PC-3 (cell line): ENCODE measurements around the gene OR5P2. TPM values are rescaled to one million over a fixed set of nuclear protein-coding genes. Genes with fewer than 3 reads are reported as not detected.

Experiments used
- ATAC-seq: fragments of 200-7000 bp; cut with Tn5 transposase; 2 replicates; pipeline ENCODE4 v1.9.1; 2020; ENCODE audit warnings: mild to moderate bottlenecking, moderate library complexity
- BruUV-seq: library from RNA; stranded (reverse); fragments of 400-500 nt; replicated peaks from 2 replicates; lab custom pipeline; 2021; lab: Mats Ljungman, UMichigan
- CTCF ChIA-PET: fragments of 300-600 bp; sonication (Branson Sonifier 250); formaldehyde crosslinking; loops from one replicate; lab custom pipeline; 2022; ENCODE audit warnings: antibody characterized with exemption; lab: Charles Lee
- POLR2A ChIA-PET: fragments of 300-600 bp; sonication (Branson Sonifier 250); formaldehyde crosslinking; loops from one replicate; lab custom pipeline; 2022; ENCODE audit warnings: antibody characterized with exemption; ENCODE audit not compliant: unreplicated experiment; lab: Charles Lee
- DNase-seq: peaks from one replicate; pipeline ENCODE4 v3.0.0-alpha.2; 2015
- H2AFZ ChIP-seq: fragments of 300-600 bp; sonication (generic); 2 replicates; pipeline ENCODE4 v1.6.0; 2016; ENCODE audit warnings: antibody characterized with exemption, low read length
- H3F3A ChIP-seq: fragments of 300-600 bp; sonication (generic); one replicate; pipeline ENCODE4 v1.6.0; 2017; ENCODE audit warnings: antibody characterized with exemption, low read length, control low read depth, mild to moderate bottlenecking; ENCODE audit not compliant: unreplicated experiment
- H3K27ac ChIP-seq: fragments of 300-600 bp; sonication (generic); 2 replicates; pipeline ENCODE4 v1.5.1; 2016; ENCODE audit warnings: mild to moderate bottlenecking, low read length
- H3K27me3 ChIP-seq: fragments of 300-600 bp; sonication (generic); 2 replicates; pipeline ENCODE4 v1.6.1; 2016; ENCODE audit warnings: low read length, mixed read lengths
- H3K36me3 ChIP-seq: fragments of 300-600 bp; sonication (generic); 2 replicates; pipeline ENCODE4 v1.6.1; 2016; ENCODE audit warnings: low read depth, mixed run types, low read length, mixed read lengths
- H3K4me1 ChIP-seq: fragments of 300-600 bp; sonication (generic); 2 replicates; pipeline ENCODE4 v1.5.1; 2016; ENCODE audit warnings: low read length; ENCODE audit not compliant: insufficient read depth
- H3K4me2 ChIP-seq: fragments of 300-600 bp; sonication (generic); 2 replicates; pipeline ENCODE4 v1.6.0; 2016; ENCODE audit warnings: low read length
- H3K4me3 ChIP-seq: fragments of 300-600 bp; sonication (generic); 2 replicates; pipeline ENCODE4 v1.5.1; 2016; ENCODE audit warnings: mild to moderate bottlenecking, low read length, mixed read lengths
- H3K79me2 ChIP-seq: fragments of 300-600 bp; sonication (generic); 2 replicates; pipeline ENCODE4 v1.6.1; 2017; ENCODE audit warnings: low read length, mixed read lengths
- H3K9ac ChIP-seq: fragments of 300-600 bp; sonication (generic); 2 replicates; pipeline ENCODE4 v1.6.0; 2016; ENCODE audit warnings: mild to moderate bottlenecking, low read length
- H3K9me2 ChIP-seq: fragments of 300-600 bp; sonication (generic); replicated peaks from 2 replicates; pipeline ENCODE4 v1.6.1; 2016; ENCODE audit warnings: mixed run types, low read length, mixed read lengths
- H3K9me3 ChIP-seq: fragments of 300-600 bp; sonication (generic); 2 replicates; pipeline ENCODE4 v1.6.1; 2016; ENCODE audit warnings: low read length, mixed read lengths
- H4K20me1 ChIP-seq: fragments of 300-600 bp; sonication (generic); 2 replicates; pipeline ENCODE4 v1.6.1; 2016; ENCODE audit warnings: low read length, mixed read lengths
- EZH2 ChIP-seq: fragments of 300-600 bp; sonication (generic); IDR thresholded peaks from one replicate; pipeline ENCODE4 v1.6.1; 2017; ENCODE audit warnings: antibody characterized with exemption, mild to moderate bottlenecking, low read length; ENCODE audit not compliant: unreplicated experiment
- EZH2phosphoT487 ChIP-seq: fragments of 300-600 bp; sonication (generic); IDR thresholded peaks from 2 replicates; pipeline ENCODE4 v1.6.1; 2018; ENCODE audit warnings: mild to moderate bottlenecking, antibody characterized with exemption, low read length, borderline replicate concordance
- intact Hi-C: fragments of 100-400 bp; cut with micrococcal nuclease; formaldehyde crosslinking; loops from 2 replicates; pipeline ENCODE4 v1.9.0; 2023
- total RNA-seq: library from RNA; depleted of rRNA; stranded (reverse); fragments of >200 nt; gene quantifications from 2 replicates; pipeline ENCODE4 v1.2.3, GENCODE V29; 2014
- TF ChIP-seq, protein P1 (sequence below): fragments of 300-600 bp; sonication (generic); conservative IDR thresholded peaks from 2 replicates; pipeline ENCODE4 v1.5.1; 2017; ENCODE audit warnings: antibody characterized with exemption, low read depth, mild to moderate bottlenecking, low read length

OR5P2 gene
- total RNA-seq, 1 experiment from 2014 or later: not detected

GRCh38 chr11:7844521-7844920, 47.8 kb upstream of the OR5P2 start:
- no TSS peak for BruUV-seq
- H3K79me2 ChIP-seq: no peaks in the 10 kb centered on the region
- H3K9ac ChIP-seq: no peak overlapping the region
- no peak overlapping the region for H3K4me3 ChIP-seq
- no peaks in the 10 kb centered on the region for H3K9me3 ChIP-seq
- ATAC-seq (no peak), DNase-seq (no peak)
- intact Hi-C loops: no loop called here
- no peak overlapping the region for H3K27ac ChIP-seq
- no peaks in the 10 kb centered on the region for H3K9me2 ChIP-seq
- peaks cover 6% of the 10 kb centered on the region for H3K27me3 ChIP-seq
- ChIA-PET POLR2A (no interaction called here), CTCF (no interaction called here)
- no peak overlapping the region for H2AFZ ChIP-seq
- no peak for TF ChIP-seq EZH2phosphoT487
- TF ChIP-seq, protein P1, sequence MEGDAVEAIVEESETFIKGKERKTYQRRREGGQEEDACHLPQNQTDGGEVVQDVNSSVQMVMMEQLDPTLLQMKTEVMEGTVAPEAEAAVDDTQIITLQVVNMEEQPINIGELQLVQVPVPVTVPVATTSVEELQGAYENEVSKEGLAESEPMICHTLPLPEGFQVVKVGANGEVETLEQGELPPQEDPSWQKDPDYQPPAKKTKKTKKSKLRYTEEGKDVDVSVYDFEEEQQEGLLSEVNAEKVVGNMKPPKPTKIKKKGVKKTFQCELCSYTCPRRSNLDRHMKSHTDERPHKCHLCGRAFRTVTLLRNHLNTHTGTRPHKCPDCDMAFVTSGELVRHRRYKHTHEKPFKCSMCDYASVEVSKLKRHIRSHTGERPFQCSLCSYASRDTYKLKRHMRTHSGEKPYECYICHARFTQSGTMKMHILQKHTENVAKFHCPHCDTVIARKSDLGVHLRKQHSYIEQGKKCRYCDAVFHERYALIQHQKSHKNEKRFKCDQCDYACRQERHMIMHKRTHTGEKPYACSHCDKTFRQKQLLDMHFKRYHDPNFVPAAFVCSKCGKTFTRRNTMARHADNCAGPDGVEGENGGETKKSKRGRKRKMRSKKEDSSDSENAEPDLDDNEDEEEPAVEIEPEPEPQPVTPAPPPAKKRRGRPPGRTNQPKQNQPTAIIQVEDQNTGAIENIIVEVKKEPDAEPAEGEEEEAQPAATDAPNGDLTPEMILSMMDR: no peak
- TF ChIP-seq EZH2: no peak
- H3K36me3 ChIP-seq: no peaks in the 10 kb centered on the region
- H3K4me1 ChIP-seq: no peaks in the 10 kb centered on the region
- no peaks in the 10 kb centered on the region for H3F3A ChIP-seq
- no peak overlapping the region for H3K4me2 ChIP-seq
- H4K20me1 ChIP-seq: no peaks in the 10 kb centered on the region

- POLR2A ChIA-PET: no interaction called here
Observed at GRCh38 chr11:7840578-7840977, 43.8 kb upstream of the OR5P2 start.

DNA sequence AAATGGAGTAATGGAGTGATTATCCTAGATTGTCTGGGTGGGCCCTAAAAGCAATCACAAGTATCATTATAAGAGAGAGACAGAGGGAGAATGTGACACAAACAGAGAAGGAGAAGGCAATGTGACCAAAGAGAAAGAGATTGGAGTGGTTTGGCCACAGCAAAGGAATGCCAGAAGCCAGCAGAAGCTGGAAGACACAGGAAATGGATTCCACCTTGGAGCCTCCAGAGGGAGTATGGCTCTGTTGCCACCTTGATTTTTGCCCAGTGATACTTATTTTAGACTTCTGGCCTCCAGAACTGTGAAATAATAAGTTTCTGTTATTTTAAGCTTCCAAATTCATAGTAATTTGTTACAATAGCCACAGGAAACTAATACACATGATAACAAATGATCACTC, 36.8 kb upstream of the OR5P2 start:
- TF ChIP-seq, protein P1: no peak
- TF ChIP-seq EZH2phosphoT487 (no peak), EZH2 (no peak)

More at GRCh38 chr11:7840578-7840977, 43.8 kb upstream of the OR5P2 start:
- CTCF ChIA-PET: no interaction called here
- intact Hi-C loops: no loop called here
- no TSS peak for BruUV-seq
- Histone ChIP-seq H3K27ac (no peak overlapping the region), H3K4me1 (no peaks in the 10 kb centered on the region), H3K36me3 (no peaks in the 10 kb centered on the region), H3F3A (no peaks in the 10 kb centered on the region), H3K4me3 (no peak overlapping the region), H3K79me2 (no peaks in the 10 kb centered on the region), H2AFZ (no peak overlapping the region), H3K27me3 (peaks cover 20% of the 10 kb centered on the region), H3K9me2 (no peaks in the 10 kb centered on the region), H3K9ac (no peak overlapping the region), H4K20me1 (no peaks in the 10 kb centered on the region), H3K4me2 (no peak overlapping the region), H3K9me3 (no peaks in the 10 kb centered on the region)
- TF ChIP-seq EZH2phosphoT487 (no peak), EZH2 (no peak)
- TF ChIP-seq, protein P1: no peak
- ATAC-seq: no peak
- DNase-seq: no peak

More for the DNA sequence above, 36.8 kb upstream of the OR5P2 start:
- Histone ChIP-seq H3K27me3 (peaks cover 22% of the 10 kb centered on the region), H3K9me2 (no peaks in the 10 kb centered on the region), H2AFZ (no peak overlapping the region), H3F3A (no peaks in the 10 kb centered on the region), H3K27ac (no peak overlapping the region), H4K20me1 (no peaks in the 10 kb centered on the region), H3K9me3 (no peaks in the 10 kb centered on the region), H3K4me3 (no peak overlapping the region), H3K4me1 (no peaks in the 10 kb centered on the region), H3K4me2 (no peak overlapping the region), H3K9ac (no peak overlapping the region), H3K79me2 (no peaks in the 10 kb centered on the region), H3K36me3 (no peaks in the 10 kb centered on the region)
- BruUV-seq: no TSS peak
- ChIA-PET POLR2A (no interaction called here), CTCF (interaction anchor here (0.5 kb wide), 1 partner anchor 144 kb away, joined by 4 read pairs; no protein-coding TSS in a partner anchor)
- intact Hi-C loops: no loop called here
- DNase-seq (no peak), ATAC-seq (no peak)
